Hematopoietic multipotent progenitor cell treated with erythropoietin and hydrocortisone succinate and interleukin-3 and kit ligand, for 4 days (in vitro differentiated cells): ENCODE measurements around the gene CLBA1.
"Not testable (repeated sequence)": the region's sequence is repeated elsewhere in the genome, so short reads cannot be mapped to it uniquely, and the experiment has no call there.

ENCODE experiments used
- DNase-seq: peaks from one replicate; pipeline ENCODE4 v3.0.0-alpha.2; 2015

CLBA1 gene

GRCh38 chr14:105026033-105026785 is 40.6 kb downstream of the CLBA1 start:
- no peak for DNase-seq

GRCh38 chr14:105026802-105027563 is 41.4 kb downstream of the CLBA1 start:
- DNase-seq: peak; percentile 55

GRCh38 chr14:105027718-105028117 is 42.1 kb downstream of the CLBA1 start:
- DNase-seq: not testable (repeated sequence)

- no peak for DNase-seq
Observed at GRCh38 chr14:105028251-105028927, 42.8 kb downstream of the CLBA1 start.

- DNase-seq: no peak
Observed at GRCh38 chr14:105029402-105029801, 43.8 kb downstream of the CLBA1 start.

DNA sequence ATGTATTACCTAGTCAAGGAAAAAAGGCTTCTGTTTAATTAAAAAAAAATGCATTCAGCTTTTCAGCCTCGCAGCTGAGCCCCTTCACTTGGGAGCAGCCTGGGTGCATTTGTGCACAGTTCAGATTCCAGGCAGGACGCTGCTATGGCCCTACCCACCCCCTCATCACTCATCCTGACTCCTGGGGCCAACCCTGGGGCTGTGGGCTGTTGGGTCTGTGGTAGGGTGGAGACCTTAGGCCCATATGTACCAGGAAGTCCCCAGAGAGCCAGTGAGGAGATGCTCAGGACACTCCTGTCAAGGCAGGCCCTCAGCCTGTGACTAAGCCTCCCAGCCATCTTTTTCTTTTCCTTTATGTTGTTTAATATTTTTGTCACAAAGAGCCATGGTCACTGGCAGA is 44.6 kb downstream of the CLBA1 start:
- no peak for DNase-seq

GRCh38 chr14:105030836-105031396 is 45.3 kb downstream of the CLBA1 start:
- no peak for DNase-seq

- not testable (repeated sequence) for DNase-seq
Observed at GRCh38 chr14:105032451-105032901, 46.9 kb downstream of the CLBA1 start.

GRCh38 chr14:105033412-105033900 is 47.9 kb downstream of the CLBA1 start:
- DNase-seq: not testable (repeated sequence)

- no peak for DNase-seq
Observed at GRCh38 chr14:105034315-105035039, 48.9 kb downstream of the CLBA1 start.

- DNase-seq: not testable (repeated sequence)
Observed at GRCh38 chr14:105035616-105036015, 50.0 kb downstream of the CLBA1 start.

DNA sequence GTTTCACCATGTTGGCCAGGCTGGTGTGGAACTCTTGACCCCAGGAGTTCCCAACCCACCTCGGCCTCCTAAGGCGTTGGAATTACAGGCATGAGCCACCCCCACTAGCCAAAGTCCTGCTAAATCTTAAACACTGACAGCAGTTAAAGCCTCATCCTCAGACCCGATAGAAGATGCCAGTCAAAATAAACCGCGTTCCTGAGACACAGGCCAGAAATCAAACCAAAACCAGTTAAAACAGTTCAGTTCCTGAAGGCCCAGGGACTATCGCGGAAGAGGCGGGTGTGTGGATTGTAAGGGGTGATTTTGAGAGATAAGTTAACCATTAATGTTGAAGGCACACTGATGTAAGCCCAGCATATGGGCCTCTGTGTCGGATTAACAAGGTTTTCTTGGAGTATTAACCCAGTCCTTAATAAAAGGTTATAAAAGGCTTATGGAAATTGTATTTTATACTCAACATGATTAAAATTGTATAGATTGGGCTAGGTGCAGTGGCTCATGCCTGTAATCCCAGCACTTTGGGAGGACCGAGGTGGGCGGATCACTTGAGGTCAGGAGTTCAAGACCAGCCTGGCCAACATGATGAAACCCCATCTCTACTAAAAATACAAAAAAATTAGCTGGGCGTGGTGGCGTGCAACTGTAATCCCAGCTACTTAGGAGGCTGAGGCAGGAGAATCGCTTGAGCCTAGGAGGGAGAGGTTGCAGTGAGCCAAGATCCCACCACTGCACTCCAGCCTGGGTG is 54.0 kb downstream of the CLBA1 start:
- DNase-seq: no peak

GRCh38 chr14:105041841-105042765 is 56.5 kb downstream of the CLBA1 start:
- DNase-seq: no peak

GRCh38 chr14:105042813-105043212 is 57.2 kb downstream of the CLBA1 start:
- no peak for DNase-seq

DNA sequence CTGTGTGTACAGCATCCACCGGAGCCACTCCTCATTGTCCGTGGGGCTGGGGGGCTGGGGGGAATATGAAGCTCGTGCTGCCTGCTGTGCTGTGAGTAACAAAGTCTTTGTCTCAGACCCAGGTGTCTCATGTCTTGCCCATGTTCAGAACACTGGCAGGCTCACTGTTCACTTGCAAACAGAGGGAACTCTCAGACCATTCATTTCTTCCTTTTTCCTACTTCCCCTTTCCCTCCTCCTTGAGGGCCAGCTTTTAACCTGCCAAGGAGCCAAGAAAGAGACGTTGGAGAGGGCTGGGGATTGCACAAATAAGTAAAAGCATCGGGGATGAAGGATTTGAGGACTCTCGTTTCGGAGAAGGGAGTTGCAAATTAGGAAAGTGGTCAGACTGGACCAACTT is 58.1 kb downstream of the CLBA1 start:
- DNase-seq: no peak
